Immature natural killer cell (primary cell): ENCODE results near the gene KLHDC9. TPM values are rescaled to one million over a fixed set of nuclear protein-coding genes. Genes with fewer than 3 reads are reported as not detected.

Source experiments
- DNase-seq, 3 donors: peaks; one replicate each; pipeline ENCODE4 v3.0.0; 2022; ENCODE audit warnings: mixed read lengths in 1 of 3
- H3K27ac Mint-ChIP-seq, 6 donors: one replicate each; pipeline ENCODE4 v1.8.0; 2020; ENCODE audit warnings: mixed read lengths in 6 of 6, mild to moderate bottlenecking in 5 of 6, inconsistent platforms in 4 of 6, moderate library complexity in 3 of 6
- H3K27me3 Mint-ChIP-seq, 3 donors: one replicate each; pipeline ENCODE4 v1.8.0; 2020 to 2021; ENCODE audit warnings: low read depth in 3 of 3, mild to moderate bottlenecking in 3 of 3, mixed read lengths in 3 of 3, moderate library complexity in 3 of 3, inconsistent platforms in 1 of 3
- H3K36me3 Mint-ChIP-seq, 3 donors: one replicate each; pipeline ENCODE4 v1.8.0; 2020; ENCODE audit warnings: mixed read lengths in 3 of 3, inconsistent platforms in 2 of 3, mild to moderate bottlenecking in 2 of 3
- H3K4me1 Mint-ChIP-seq, 2 donors: one replicate each; pipeline ENCODE4 v1.8.0; 2020; ENCODE audit warnings: inconsistent platforms in 2 of 2, mild to moderate bottlenecking in 2 of 2, mixed read lengths in 2 of 2, moderate library complexity in 1 of 2
- H3K4me3 Mint-ChIP-seq, 5 donors: one replicate each; pipeline ENCODE4 v1.8.0; 2020; ENCODE audit warnings: mild to moderate bottlenecking in 5 of 5, mixed read lengths in 5 of 5, inconsistent platforms in 3 of 5, moderate library complexity in 3 of 5
- H3K9me3 Mint-ChIP-seq, 6 donors: one replicate each; pipeline ENCODE4 v1.8.0; 2020; ENCODE audit warnings: mild to moderate bottlenecking in 6 of 6, mixed read lengths in 6 of 6, inconsistent platforms in 4 of 6, moderate library complexity in 3 of 6
- polyA plus RNA-seq, 3 donors: library from polyadenylated mRNA; unstranded; fragments of 300-500 nt; fragmentation: Illumina TruSeq; gene quantifications; one replicate each; pipeline ENCODE4 v1.2.3, GENCODE V29; 2021

The KLHDC9 gene
- polyA plus RNA-seq, 3 donors from 2014 or later: 0.59 TPM; not detected in 2

- Mint-ChIP-seq H3K4me3 (no peak within 1 kb of the TSS), H3K27ac (peak within 1 kb of the TSS in 3 of 6 donors; percentile 83 to 98 (median 97))
These were observed 34.5 kb downstream of the KLHDC9 start, which contains the start of gene DEDD for GRCh38 chr1:161132410-161133219. Gene DEDD, minus strand, starts transcription at chr1:161132667. Its CDS starts 8,205 bp downstream, at chr1:161124462.

GRCh38 chr1:161133220-161133740 lies 35.1 kb downstream of the KLHDC9 start:
- H3K9me3 Mint-ChIP-seq: no peaks in the 10 kb centered on the region
- DNase-seq: no peak
- peaks cover 0 to 7% (median 0%) of the 10 kb centered on the region in 3 donors for H3K36me3 Mint-ChIP-seq
- peaks cover 19 to 35% of the 10 kb centered on the region in 2 donors for H3K4me1 Mint-ChIP-seq
- H3K27me3 Mint-ChIP-seq: peaks cover 5 to 10% (median 7%) of the 10 kb centered on the region in 3 donors
- no peak overlapping the region for H3K27ac Mint-ChIP-seq
- no peak overlapping the region for H3K4me3 Mint-ChIP-seq

More at GRCh38 chr1:161132410-161133219, 34.5 kb downstream of the KLHDC9 start, which contains the start of gene DEDD:
- H3K27me3 Mint-ChIP-seq: peaks cover 5 to 10% (median 7%) of the 10 kb centered on the region in 3 donors
- peak; percentile 89 to 91 (median 90) for DNase-seq
- H3K9me3 Mint-ChIP-seq: no peaks in the 10 kb centered on the region
- peaks cover 20 to 39% of the 10 kb centered on the region in 2 donors for H3K4me1 Mint-ChIP-seq
- H3K36me3 Mint-ChIP-seq: peaks cover 0 to 6% (median 3%) of the 10 kb centered on the region in 3 donors

DNA sequence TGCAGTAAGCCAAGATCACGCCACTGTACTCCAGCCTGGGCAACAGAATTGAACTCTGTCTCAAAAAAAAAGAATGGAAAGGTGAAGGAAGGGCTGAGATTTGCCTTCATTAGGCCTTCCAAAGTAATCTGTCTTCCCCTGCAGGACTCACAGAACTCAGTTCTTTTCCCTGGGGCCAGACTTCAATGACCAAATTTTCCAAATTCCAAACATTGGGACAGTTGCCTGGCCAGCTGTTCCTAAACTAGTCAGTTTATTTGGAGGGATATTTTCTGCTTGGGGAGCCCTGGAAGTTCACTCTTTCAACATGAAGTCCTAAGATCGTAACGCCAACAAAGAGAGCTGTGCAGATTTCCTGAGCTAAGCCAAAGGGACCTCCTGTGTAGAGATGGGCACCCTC lies 39.7 kb downstream of the KLHDC9 start:
- no peak for DNase-seq
- Mint-ChIP-seq H3K4me1 (peaks cover 3 to 10% of the 10 kb centered on the region in 2 donors), H3K27me3 (peaks cover 0 to 2% (median 0%) of the 10 kb centered on the region in 3 donors), H3K9me3 (no peaks in the 10 kb centered on the region), H3K27ac (no peak overlapping the region), H3K36me3 (peaks cover 0 to 6% (median 0%) of the 10 kb centered on the region in 3 donors), H3K4me3 (no peak overlapping the region)

DNA sequence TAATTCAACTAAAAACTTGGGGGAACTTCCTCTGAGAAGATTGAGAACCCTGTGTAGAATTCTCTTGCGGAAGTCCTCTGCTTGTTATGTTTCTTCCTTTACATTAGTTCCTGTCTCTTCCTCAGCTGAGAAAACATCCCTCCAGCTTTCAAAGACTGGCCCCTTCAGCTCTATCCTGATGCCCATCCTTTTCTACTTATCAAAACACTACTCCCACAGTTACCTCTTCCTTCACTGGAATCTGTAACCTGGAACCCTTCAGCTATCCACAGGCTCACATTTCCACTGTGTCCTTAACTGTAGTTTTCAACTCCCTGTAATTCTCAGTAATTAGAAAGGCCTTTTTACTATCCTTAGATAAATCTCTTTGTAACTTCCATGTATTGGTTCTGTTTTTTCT lies 40.3 kb downstream of the KLHDC9 start:
- Mint-ChIP-seq H3K9me3 (no peaks in the 10 kb centered on the region), H3K27me3 (peaks cover 0 to 2% (median 0%) of the 10 kb centered on the region in 3 donors), H3K27ac (peak overlapping the region in 2 of 6 donors; percentile 12 to 31), H3K36me3 (peaks cover 0 to 6% (median 0%) of the 10 kb centered on the region in 3 donors), H3K4me1 (peaks cover 3 to 10% of the 10 kb centered on the region in 2 donors), H3K4me3 (no peak overlapping the region)
- DNase-seq: no peak

DNA sequence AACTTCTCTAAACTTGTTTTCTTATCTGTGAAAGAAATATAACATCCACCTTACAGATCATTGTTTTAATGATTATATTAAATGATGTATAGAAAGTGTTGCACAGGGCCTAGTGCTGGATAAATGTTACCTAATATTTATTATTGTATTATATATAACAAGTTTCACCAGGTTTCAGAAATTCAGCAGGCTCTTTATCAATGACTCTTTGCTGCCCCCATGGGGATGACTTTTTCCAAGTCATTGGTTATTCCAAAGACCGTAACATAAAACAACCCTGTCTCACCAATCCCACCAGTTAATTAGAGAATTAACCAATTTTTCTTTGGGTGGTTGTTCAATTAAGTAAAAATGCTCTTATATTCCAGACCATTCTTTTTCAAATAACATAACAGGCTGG lies 41.6 kb downstream of the KLHDC9 start:
- no peak overlapping the region for H3K4me3 Mint-ChIP-seq
- H3K36me3 Mint-ChIP-seq: peaks cover 0 to 6% (median 0%) of the 10 kb centered on the region in 3 donors
- H3K27ac Mint-ChIP-seq: no peak overlapping the region
- peak in 2 of 3 donors; percentile 26 to 38 for DNase-seq
- peaks cover 0 to 2% (median 0%) of the 10 kb centered on the region in 3 donors for H3K27me3 Mint-ChIP-seq
- no peaks in the 10 kb centered on the region for H3K9me3 Mint-ChIP-seq
- peaks cover 3 to 10% of the 10 kb centered on the region in 2 donors for H3K4me1 Mint-ChIP-seq

- Mint-ChIP-seq H3K27me3 (peaks cover 0 to 2% (median 0%) of the 10 kb centered on the region in 3 donors), H3K4me3 (no peak overlapping the region), H3K36me3 (peaks cover 0 to 6% (median 0%) of the 10 kb centered on the region in 3 donors), H3K4me1 (peaks cover 0 to 5% of the 10 kb centered on the region in 2 donors), H3K9me3 (no peaks in the 10 kb centered on the region), H3K27ac (no peak overlapping the region)
- DNase-seq: no peak
These were observed 42.7 kb downstream of the KLHDC9 start for GRCh38 chr1:161140755-161141400.

GRCh38 chr1:161145832-161146231 lies 47.7 kb downstream of the KLHDC9 start:
- H3K4me1 Mint-ChIP-seq: no peaks in the 10 kb centered on the region
- H3K36me3 Mint-ChIP-seq: no peaks in the 10 kb centered on the region
- H3K27ac Mint-ChIP-seq: no peak overlapping the region
- no peak for DNase-seq
- H3K4me3 Mint-ChIP-seq: no peak overlapping the region
- H3K27me3 Mint-ChIP-seq: peaks cover 0 to 1% (median 0%) of the 10 kb centered on the region in 3 donors
- no peaks in the 10 kb centered on the region for H3K9me3 Mint-ChIP-seq

Other genes starting within 250 kb of the KLHDC9 start
- gene CD244, start 235.5 kb upstream of the KLHDC9 start, polyA plus RNA-seq: 100 to 1,000 TPM; 301 to 501 (median 410) TPM
- gene ITLN1, start 213.2 kb upstream of the KLHDC9 start, polyA plus RNA-seq: under 1 TPM in 1 of 3 donors, not detected in 2; 0.77 TPM
- gene ITLN2, start 143.6 kb upstream of the KLHDC9 start, polyA plus RNA-seq: not detected
- 10 to 100 TPM; 11.5 to 53.2 (median 27.7) TPM for gene F11R, start 77.2 kb upstream of the KLHDC9 start, polyA plus RNA-seq
- gene TSTD1, start 59.4 kb upstream of the KLHDC9 start, polyA plus RNA-seq: 100 to 1,000 TPM; 229 to 385 (median 349) TPM
- gene USF1, start 52.4 kb upstream of the KLHDC9 start, polyA plus RNA-seq: 10 to 100 TPM in 1 of 3 donors, 1 to 10 TPM in 1, not detected in 1; 7.9 to 12.2 TPM
- 100 to 1,000 TPM in 2 of 3 donors, 10 to 100 TPM in 1; 98.0 to 265 (median 103) TPM for gene ARHGAP30, start 28.5 kb upstream of the KLHDC9 start, polyA plus RNA-seq
- not detected for gene NECTIN4, start 8.8 kb upstream of the KLHDC9 start, polyA plus RNA-seq
- 10 to 100 TPM; 63.4 to 84.4 (median 83.0) TPM for gene PFDN2, start 19.7 kb downstream of the KLHDC9 start, polyA plus RNA-seq
- gene NIT1, start 19.7 kb downstream of the KLHDC9 start, polyA plus RNA-seq: 10 to 100 TPM; 17.3 to 21.9 (median 18.2) TPM
- 10 to 100 TPM; 27.5 to 43.8 (median 42.2) TPM for gene DEDD, start 34.3 kb downstream of the KLHDC9 start, polyA plus RNA-seq
- gene UFC1, start 55.6 kb downstream of the KLHDC9 start, polyA plus RNA-seq: 100 to 1,000 TPM; 174 to 219 (median 186) TPM
- gene USP21, start 61.1 kb downstream of the KLHDC9 start, polyA plus RNA-seq: 10 to 100 TPM in 2 of 3 donors, 1 to 10 TPM in 1; 9.0 to 25.5 (median 14.7) TPM
- 10 to 100 TPM; 18.2 to 30.1 (median 21.9) TPM for gene PPOX, start 68.1 kb downstream of the KLHDC9 start, polyA plus RNA-seq
- gene B4GALT3, start 79.1 kb downstream of the KLHDC9 start, polyA plus RNA-seq: 10 to 100 TPM; 38.7 to 68.0 (median 49.6) TPM
- under 1 TPM in 2 of 3 donors, not detected in 1; 0.10 to 0.29 TPM for gene ADAMTS4, start 100.7 kb downstream of the KLHDC9 start, polyA plus RNA-seq
- 100 to 1,000 TPM in 1 of 3 donors, 10 to 100 TPM in 2; 59.6 to 117 (median 99.1) TPM for gene NDUFS2, start 104.0 kb downstream of the KLHDC9 start, polyA plus RNA-seq
- gene FCER1G, start 116.9 kb downstream of the KLHDC9 start, polyA plus RNA-seq: 1,000 to 10,000 TPM; 1,827 to 3,702 (median 3,300) TPM
- gene APOA2, start 125.3 kb downstream of the KLHDC9 start, polyA plus RNA-seq: not detected
- 10 to 100 TPM in 2 of 3 donors, 1 to 10 TPM in 1; 7.9 to 11.3 (median 11.1) TPM for gene TOMM40L, start 127.7 kb downstream of the KLHDC9 start, polyA plus RNA-seq
- gene NR1I3, start 139.8 kb downstream of the KLHDC9 start, polyA plus RNA-seq: not detected
- gene PCP4L1, start 160.4 kb downstream of the KLHDC9 start, polyA plus RNA-seq: not detected
- gene MPZ, start 211.6 kb downstream of the KLHDC9 start, polyA plus RNA-seq: not detected
- gene SDHC, start 216.0 kb downstream of the KLHDC9 start, polyA plus RNA-seq: 100 to 1,000 TPM; 260 to 415 (median 324) TPM